SK-N-SH (cell line): ENCODE data around the gene TBX21. TPM values are rescaled to one million over a fixed set of nuclear protein-coding genes. Genes with fewer than 3 reads are reported as not detected.

ENCODE experiments used
- CTCF ChIA-PET: fragments of 300-600, 350-600 bp; formaldehyde crosslinking; extraction: SDS; loops from one replicate; lab custom pipeline; 2021; lab: Yijun Ruan, JAX
- POLR2A ChIA-PET: fragments of 350-600 bp; sonication (Branson Sonifier 250); formaldehyde crosslinking; extraction: SDS; loops from one replicate; lab custom pipeline; 2020; ENCODE audit warnings: antibody characterized with exemption, inconsistent platforms; lab: Yijun Ruan, JAX
- DNase-seq: peaks from one replicate; pipeline ENCODE4 v3.0.0; 2012
- H2AFZ ChIP-seq: fragments of 200-600 bp; sonication (generic); 2 replicates; pipeline ENCODE4 v1.8.1; 2016; ENCODE audit warnings: antibody characterized with exemption, mild to moderate bottlenecking, low read depth
- H3F3A ChIP-seq: fragments of 200-600 bp; sonication (generic); replicated peaks from 2 replicates; pipeline ENCODE3; 2016; ENCODE audit warnings: antibody characterized with exemption, mild to moderate bottlenecking; ENCODE audit not compliant: insufficient read depth
- H3K27ac ChIP-seq, 2 experiments: fragments of 200-500 bp in 1 of 2; fragments of 200-600 bp in 1 of 2; sonication (Bioruptor generic) in 1 of 2; sonication (generic), shearing (Covaris generic) in 1 of 2; 2 replicates each; pipeline versions ENCODE4 v1.5.1 to v1.6.1; 2014 to 2016; ENCODE audit warnings: low read depth in 2 of 2, inconsistent platforms in 1 of 2, low read length in 1 of 2, mild to moderate bottlenecking in 1 of 2, mixed read lengths in 1 of 2
- H3K27me3 ChIP-seq: fragments of 200-600 bp; sonication (generic), shearing (Covaris generic); 2 replicates; pipeline ENCODE4 v1.6.1; 2016; ENCODE audit warnings: mixed run types; ENCODE audit not compliant: insufficient read depth
- H3K36me3 ChIP-seq, 2 experiments: fragments of 200-500 bp in 1 of 2; fragments of 200-600 bp in 1 of 2; sonication (Bioruptor generic) in 1 of 2; sonication (generic) in 1 of 2; replicated peaks in 1 of 2; 2 replicates each; pipeline versions ENCODE3 to v1.5.1; 2014 to 2016; ENCODE audit warnings: low read length in 1 of 2, mild to moderate bottlenecking in 1 of 2; ENCODE audit not compliant: insufficient read depth in 2 of 2, control insufficient read depth in 1 of 2
- H3K4me1 ChIP-seq, 2 experiments: fragments of 200-500 bp in 1 of 2; fragments of 200-600 bp in 1 of 2; sonication (Bioruptor generic) in 1 of 2; sonication (generic), shearing (Covaris generic) in 1 of 2; 2 replicates each; pipeline versions ENCODE4 v1.5.1 to v1.6.1; 2014 to 2016; ENCODE audit warnings: low read depth in 1 of 2, low read length in 1 of 2, mixed run types in 1 of 2; ENCODE audit not compliant: insufficient read depth in 2 of 2, control insufficient read depth in 1 of 2
- H3K4me2 ChIP-seq: fragments of 200-600 bp; sonication (generic), shearing (Covaris generic); 2 replicates; pipeline ENCODE4 v1.6.1; 2017; ENCODE audit warnings: mixed run types
- H3K4me3 ChIP-seq, 2 experiments: fragments of 200-500 bp in 1 of 2; fragments of 200-600 bp in 1 of 2; sonication (Bioruptor generic) in 1 of 2; sonication (generic), shearing (Covaris generic) in 1 of 2; 2 replicates each; pipeline versions ENCODE4 v1.5.1 to v1.8.1; 2014 to 2016; ENCODE audit warnings: low read depth in 2 of 2, inconsistent platforms in 1 of 2, low read length in 1 of 2, mild to moderate bottlenecking in 1 of 2, mixed read lengths in 1 of 2, moderate library complexity in 1 of 2
- H3K79me2 ChIP-seq: fragments of 200-600 bp; sonication (generic); 2 replicates; pipeline ENCODE4 v1.8.1; 2017; ENCODE audit warnings: mild to moderate bottlenecking; ENCODE audit not compliant: insufficient read depth
- H3K9ac ChIP-seq: fragments of 200-600 bp; sonication (generic); 2 replicates; pipeline ENCODE4 v1.6.1; 2017; ENCODE audit warnings: mixed run types
- H3K9me2 ChIP-seq: fragments of 200-600 bp; sonication (generic); 2 replicates; pipeline ENCODE4 v1.6.1; 2017; ENCODE audit warnings: mixed run types
- H3K9me3 ChIP-seq: fragments of 200-600 bp; sonication (generic); 2 replicates; pipeline ENCODE4 v1.6.1; 2017; ENCODE audit warnings: mixed run types, mild to moderate bottlenecking, moderate library complexity
- H4K20me1 ChIP-seq: fragments of 200-600 bp; sonication (generic); 2 replicates; pipeline ENCODE4 v1.6.1; 2017; ENCODE audit warnings: mild to moderate bottlenecking, mixed run types; ENCODE audit not compliant: insufficient read depth
- CHD2 ChIP-seq: fragments of 150-350 bp; IDR thresholded peaks from 2 replicates; pipeline ENCODE4 v1.6.1; 2018; ENCODE audit warnings: low read length; ENCODE audit not compliant: partially characterized antibody
- CTCF ChIP-seq: fragments of 200-600 bp; sonication (generic); IDR thresholded peaks from 2 replicates; pipeline ENCODE4 v1.6.1; 2017; ENCODE audit warnings: antibody characterized with exemption, mild to moderate bottlenecking, moderate library complexity
- GABPA ChIP-seq: IDR thresholded peaks from 2 replicates; pipeline ENCODE4 v1.4.0; 2012; ENCODE audit warnings: low read depth, mild to moderate bottlenecking
- GATA2 ChIP-seq: sonication (generic); formaldehyde crosslinking; IDR thresholded peaks from 2 replicates; pipeline ENCODE4 v1.5.0; 2020; ENCODE audit warnings: mild to moderate bottlenecking, missing genetic modification reagents
- RCOR1 ChIP-seq: fragments of 150-350 bp; IDR thresholded peaks from 2 replicates; pipeline ENCODE4 v1.6.1; 2017; ENCODE audit warnings: antibody characterized with exemption, low read length
- SIN3A ChIP-seq: IDR thresholded peaks from 2 replicates; pipeline ENCODE4 v1.6.1; 2012; ENCODE audit warnings: low read depth, mild to moderate bottlenecking, low read length, moderate library complexity, borderline replicate concordance
- SMC3 ChIP-seq: IDR thresholded peaks from 2 replicates; pipeline ENCODE4 v1.6.1; 2012; ENCODE audit warnings: low read depth, low read length, improper control_type of control experiment
- TCF12 ChIP-seq: IDR thresholded peaks from 2 replicates; pipeline ENCODE4 v1.4.0; 2012
- USF2 ChIP-seq: fragments of 150-350 bp; IDR thresholded peaks from 2 replicates; pipeline ENCODE4 v1.6.1; 2017; ENCODE audit warnings: antibody characterized with exemption, low read length, low read depth, borderline replicate concordance
- ZBTB33 ChIP-seq: IDR thresholded peaks from 2 replicates; pipeline ENCODE4 v1.4.0; 2012; ENCODE audit warnings: low read depth, borderline replicate concordance
- WGBS: methylation state at CpG from one replicate; pipeline ENCODE4 v1.1.6; 2017; ENCODE audit warnings: low lambda C conversion rate; 5-methylcytosine and 5-hydroxymethylcytosine counted together
- polyA plus RNA-seq, 3 experiments: library from polyadenylated mRNA; depleted of rRNA; stranded (reverse); fragments of >200 nt; gene quantifications; 2 replicates each; pipeline ENCODE4 v1.2.3, GENCODE V29; 2012

Gene TBX21
- polyA plus RNA-seq, 1 of the 3 experiments (the other 2 are of a cell fraction) = not detected

- no peak for DNase-seq
- H3K9me3 ChIP-seq = no peaks in the 10 kb centered on the region
- no peaks in the 10 kb centered on the region for H3K9me2 ChIP-seq
- H4K20me1 ChIP-seq = peaks cover 19% of the 10 kb centered on the region; the same call in 1 of the 2 replicates
- CTCF ChIA-PET = interaction anchor here (14.7 kb wide), 1 partner anchor 14 kb away, joined by 195 read pairs; the partner anchor contains the start of gene TBKBP1
- no peak overlapping the region for H2AFZ ChIP-seq
- H3K36me3 ChIP-seq = peaks cover 0 to 21% of the 10 kb centered on the region in 2 experiments
- H3K27me3 ChIP-seq = peaks cover 50% of the 10 kb centered on the region
- H3K27ac ChIP-seq = no peak overlapping the region
- POLR2A ChIA-PET = no interaction called here
- TF ChIP-seq SMC3 = no peak
- TF ChIP-seq CTCF = no peak
- no peak for TF ChIP-seq USF2
- no peak for TF ChIP-seq GABPA
- no peak for TF ChIP-seq RCOR1
- no peak for TF ChIP-seq CHD2
- TF ChIP-seq SIN3A = no peak
- no peak for TF ChIP-seq TCF12
- TF ChIP-seq ZBTB33 = no peak
- no peak for TF ChIP-seq GATA2 (CRISPR knock-in tag)
- WGBS = 53% methylated on average over 5 of the region's 5 CpGs
- H3K79me2 ChIP-seq = no peaks in the 10 kb centered on the region
- H3K4me3 ChIP-seq = no peak overlapping the region
- H3K9ac ChIP-seq = no peak overlapping the region
- H3K4me1 ChIP-seq = no peaks in the 10 kb centered on the region; a peak in 1 of 4 replicates
- H3K4me2 ChIP-seq = no peak overlapping the region
- H3F3A ChIP-seq = no peaks in the 10 kb centered on the region
These were observed 20.6 kb upstream of the TBX21 start for GRCh38 chr17:47712330-47713023.
